Measurements from ENCODE around the gene P2RY1.

- TF ChIP-seq HNRNPUL1 (IDR thresholded peaks at IDR 0.05; ENCODE audit: low read length), result no peak
- no peak for TF ChIP-seq GMEB1 (CRISPR knock-in tag; IDR thresholded peaks at IDR 0.05)
- no peak for TF ChIP-seq RCOR1 (IDR thresholded peaks at IDR 0.05; ENCODE audit: borderline replicate concordance in 1 of 2, low read depth in 2 of 2, low read length in 2 of 2)
These were observed 22.8 kb upstream of the P2RY1 start for GRCh38 chr3:152811974-152812760.
